Right ventricle myocardium superior (tissue), 1 donor: ENCODE data around the gene DPYD. TPM values are rescaled to one million over a fixed set of nuclear protein-coding genes. Genes with fewer than 3 reads are reported as not detected.

Source experiments
- ATAC-seq: fragments of 200-7000 bp; cut with Tn5 transposase; one replicate; pipeline ENCODE4 v1.9.1; 2020; ENCODE audit warnings: mild to moderate bottlenecking; ENCODE audit not compliant: poor library complexity
- DNase-seq: peaks from one replicate; pipeline ENCODE4 v3.0.0-alpha.2; 2020
- intact Hi-C: fragments of 100-400 bp; cut with DNase I; formaldehyde crosslinking; loops from one replicate; pipeline ENCODE4 v1.11.2; 2022
- total RNA-seq: library from RNA; stranded (reverse); fragmentation: NEBNext Ultra II Directional; extraction: Animal tissue kit (Norgen Biotek cat#: 25700); gene quantifications from one replicate; pipeline ENCODE4 v1.2.1, GENCODE V29; 2021
- donor health status: DM: no; HTN: yes; CAD: no; lungs with severe emphysema.

Gene DPYD
- total RNA-seq, 1 donor from 2014 or later, result 10.3 TPM

- ATAC-seq (no peak), DNase-seq (no peak)
- intact Hi-C loops, result no loop called here
Observed at GRCh38 chr1:97806996-97807520, 113.8 kb downstream of the DPYD start.

DNA sequence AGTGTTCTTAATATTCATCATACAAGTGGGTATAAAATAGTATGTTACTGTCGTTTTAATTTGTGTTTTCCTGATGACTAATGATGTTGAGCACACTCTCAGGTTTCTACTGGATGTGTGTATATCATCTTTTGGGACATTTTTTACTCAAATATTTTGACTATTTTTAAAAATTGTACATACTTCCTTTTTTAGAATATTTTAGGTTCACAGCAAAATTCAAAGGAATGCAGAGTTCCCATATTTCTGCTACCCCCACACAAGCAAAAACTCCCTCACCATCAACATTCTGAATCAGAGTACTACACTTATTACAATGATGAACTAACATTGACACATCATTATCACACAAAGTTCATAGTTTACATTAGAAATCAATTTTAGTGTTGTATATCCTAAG, 114.5 kb downstream of the DPYD start:
- intact Hi-C loops, result no loop called here
- ATAC-seq, result no peak
- no peak for DNase-seq

- intact Hi-C loops, result no loop called here
- DNase-seq (no peak), ATAC-seq (peak; percentile 73)
Observed at GRCh38 chr1:97805093-97805492, 115.7 kb downstream of the DPYD start.

- no peak for DNase-seq
- intact Hi-C loops, result no loop called here
- ATAC-seq, result no peak
Observed at GRCh38 chr1:97803026-97803425, 117.8 kb downstream of the DPYD start.

GRCh38 chr1:97802011-97802410, 118.8 kb downstream of the DPYD start:
- ATAC-seq, result peak; percentile 45
- no peak for DNase-seq
- intact Hi-C loops, result no loop called here

GRCh38 chr1:97797403-97798183, 123.2 kb downstream of the DPYD start:
- ATAC-seq, result peak; percentile 92
- DNase-seq, result no peak
- intact Hi-C loops, result no loop called here

DNA sequence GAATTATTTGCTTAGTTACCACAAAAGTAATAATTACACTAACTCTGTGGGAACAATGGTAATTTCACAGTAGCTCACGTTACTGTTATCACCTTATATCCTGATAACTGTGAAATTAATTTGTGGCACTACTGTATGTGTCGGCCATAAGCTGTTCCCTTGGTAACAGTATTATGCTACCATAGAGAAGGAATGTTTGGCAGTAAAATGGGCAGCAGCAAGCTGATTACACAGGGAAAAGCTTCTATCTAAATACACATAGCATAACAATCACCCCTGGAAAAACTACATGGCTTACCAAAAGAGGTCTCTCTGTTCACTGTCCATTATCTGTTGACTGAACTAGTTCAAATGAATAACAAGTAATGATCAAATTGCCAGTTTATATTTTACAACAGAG, 124.1 kb downstream of the DPYD start:
- no peak for DNase-seq
- intact Hi-C loops, result no loop called here
- ATAC-seq, result peak; percentile 61

DNA sequence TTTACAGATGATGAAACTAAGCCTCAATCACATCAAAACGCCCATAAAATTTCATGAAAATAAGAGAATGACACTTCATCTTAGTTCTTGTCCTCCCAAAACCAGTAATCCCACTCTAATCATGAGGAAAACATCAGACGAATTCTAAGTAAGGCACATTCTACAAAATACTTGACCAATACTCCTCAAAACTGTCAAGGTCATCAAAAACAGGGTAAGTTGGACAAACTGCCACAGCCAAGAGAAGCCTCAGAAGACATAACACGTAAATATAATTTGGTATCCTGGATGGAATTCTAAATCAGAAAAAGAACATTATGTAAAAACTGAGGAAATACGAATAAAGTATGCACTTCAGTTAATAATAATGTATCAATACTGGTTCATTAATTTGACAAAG, 128.2 kb downstream of the DPYD start:
- intact Hi-C loops, result no loop called here
- DNase-seq, result no peak
- ATAC-seq, result no peak

DNA sequence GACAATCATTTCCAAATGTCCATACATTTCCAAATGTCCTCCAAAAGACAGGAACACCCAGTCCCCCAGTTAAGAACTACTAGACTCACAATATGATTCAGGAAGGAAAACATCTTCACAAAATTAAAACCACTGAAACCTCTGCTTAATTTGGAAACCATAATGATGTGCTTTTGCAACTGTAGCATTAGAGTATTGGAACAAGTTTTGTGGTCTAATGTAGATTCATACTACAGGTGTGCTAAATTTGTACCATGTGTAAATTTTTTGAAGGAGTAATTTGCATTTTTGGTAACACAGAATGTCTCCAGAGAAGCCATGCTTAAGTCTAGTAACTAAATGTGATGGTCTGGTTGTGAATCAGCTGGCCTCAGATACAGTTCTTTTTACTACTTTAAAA, 129.6 kb downstream of the DPYD start:
- intact Hi-C loops, result no loop called here
- no peak for ATAC-seq

GRCh38 chr1:97787231-97787630, 133.6 kb downstream of the DPYD start:
- DNase-seq, result no peak
- ATAC-seq, result no peak
- intact Hi-C loops, result no loop called here

More for the DNA sequence above, 129.6 kb downstream of the DPYD start:
- no peak for DNase-seq

DNA sequence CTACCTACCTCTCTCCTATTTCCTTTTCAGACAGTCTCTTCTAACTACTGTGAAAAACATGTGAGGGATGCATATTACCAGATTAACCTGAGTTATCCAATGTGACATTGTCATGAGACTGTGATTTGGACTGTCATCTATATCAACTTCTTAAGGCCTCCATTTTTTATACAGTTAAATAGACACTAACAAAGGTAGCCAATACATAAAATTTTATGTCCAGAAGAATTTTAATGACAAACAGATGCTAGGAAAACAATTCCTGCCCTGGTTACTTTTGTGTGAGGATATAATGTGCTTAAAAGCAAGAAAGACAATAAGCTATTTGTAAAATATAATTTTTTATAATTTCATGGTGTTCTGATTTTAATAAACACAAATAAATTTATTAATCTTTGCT, 136.2 kb downstream of the DPYD start:
- ATAC-seq, result no peak
- intact Hi-C loops, result no loop called here
- DNase-seq, result no peak

DNA sequence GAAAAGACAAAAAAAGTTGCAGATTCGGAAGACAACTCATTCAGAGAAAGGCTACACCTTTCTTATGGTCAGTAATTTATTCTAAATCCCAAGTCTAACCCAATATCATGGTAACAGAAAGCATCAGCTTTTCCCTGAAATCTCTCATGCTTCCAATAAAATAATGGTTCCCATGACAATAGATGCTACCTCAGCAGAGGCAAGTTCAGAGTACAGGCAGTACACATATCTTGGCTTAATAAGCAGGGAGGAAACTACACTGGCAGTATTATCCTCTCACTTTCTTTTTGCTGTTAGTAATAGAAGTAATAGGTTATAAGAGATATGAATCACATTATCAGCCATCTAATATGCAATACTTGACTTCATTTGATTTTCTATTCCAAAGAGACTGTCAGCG, 137.1 kb downstream of the DPYD start:
- no peak for ATAC-seq
- no peak for DNase-seq
- intact Hi-C loops, result no loop called here

DNA sequence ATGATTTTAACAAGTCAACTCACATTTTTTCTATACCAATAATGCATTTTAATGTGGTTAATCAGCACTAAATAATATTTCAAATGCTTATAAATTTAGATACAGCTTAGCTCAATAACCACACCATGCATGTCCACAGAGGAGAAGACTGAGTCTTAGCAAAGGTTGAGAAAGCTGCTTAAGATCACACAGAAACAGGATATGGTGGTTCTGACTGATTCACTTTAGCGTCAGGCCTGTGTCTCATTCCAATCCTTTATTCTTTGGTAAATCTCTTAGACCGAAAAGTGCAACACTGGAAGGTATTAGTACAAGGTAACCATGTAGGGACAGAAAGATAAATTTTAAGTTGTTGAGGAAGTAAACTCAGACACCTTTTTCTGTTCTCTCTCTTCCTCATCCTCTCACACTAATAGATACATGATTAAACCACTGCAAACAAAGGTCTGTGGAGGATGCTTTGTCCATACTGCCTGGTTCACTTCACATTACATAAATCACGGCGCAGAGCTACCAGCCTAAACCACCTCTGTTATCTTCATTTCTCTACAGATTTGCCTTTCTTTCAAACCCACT, 139.0 kb downstream of the DPYD start:
- ATAC-seq (no peak), DNase-seq (no peak)
- intact Hi-C loops, result no loop called here

DNA sequence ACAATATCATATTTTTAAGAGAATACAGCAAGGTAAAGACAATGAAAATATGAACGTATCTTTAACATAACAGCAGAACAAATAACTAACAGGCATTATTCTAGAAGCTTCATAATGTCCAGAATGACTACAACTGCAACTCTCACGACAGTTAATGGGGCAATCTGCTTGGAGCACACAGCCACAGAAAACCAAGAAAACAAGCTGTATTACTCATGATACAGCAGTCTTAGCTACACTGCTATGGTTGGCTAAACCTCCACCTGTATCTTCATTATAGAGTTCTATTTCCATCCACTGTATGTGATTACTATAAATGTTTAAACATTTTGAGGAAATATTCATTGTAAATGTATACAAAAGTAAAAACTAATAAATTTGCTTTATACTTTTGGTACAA, 139.9 kb downstream of the DPYD start:
- ATAC-seq, result no peak
- DNase-seq, result no peak
- intact Hi-C loops, result no loop called here

DNA sequence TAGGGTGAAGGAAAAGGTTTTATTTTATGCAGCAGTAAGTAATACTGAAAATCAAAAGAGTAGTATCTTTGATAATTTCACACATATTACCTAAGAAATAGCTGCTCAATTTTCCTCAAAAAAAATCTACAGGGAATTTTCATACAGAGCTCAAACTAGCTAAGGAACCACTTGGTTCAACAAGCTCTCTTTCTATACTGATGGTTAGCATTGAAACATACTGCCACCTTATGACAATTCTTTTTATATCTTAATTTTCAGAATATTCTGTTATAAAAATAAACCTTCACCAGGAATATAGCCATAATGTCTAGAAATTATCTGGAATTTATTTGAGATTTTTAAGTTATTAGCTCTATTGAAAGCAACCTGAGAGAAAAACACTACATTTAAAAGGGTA, 142.1 kb downstream of the DPYD start:
- ATAC-seq (no peak), DNase-seq (no peak)
- intact Hi-C loops, result no loop called here

DNA sequence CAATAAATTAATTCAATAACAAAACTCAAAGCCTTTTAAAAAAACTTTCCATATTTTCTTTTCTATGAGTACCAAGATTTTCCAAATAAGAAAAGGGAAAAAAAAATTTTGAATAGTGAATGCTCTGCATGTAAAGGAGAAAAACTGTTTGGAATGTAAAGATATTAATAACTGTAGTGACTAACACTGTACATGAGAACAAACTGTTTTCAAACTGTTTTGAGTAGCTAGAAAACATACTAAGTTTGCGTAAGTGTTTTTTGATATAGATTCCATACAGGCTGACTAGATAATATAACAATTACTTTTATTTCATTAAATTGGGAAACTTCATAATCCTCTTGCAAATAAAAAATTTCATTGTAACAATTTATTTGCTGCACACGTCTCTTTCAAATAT, 150.5 kb downstream of the DPYD start:
- DNase-seq, result no peak
- ATAC-seq, result no peak
- intact Hi-C loops, result no loop called here

DNA sequence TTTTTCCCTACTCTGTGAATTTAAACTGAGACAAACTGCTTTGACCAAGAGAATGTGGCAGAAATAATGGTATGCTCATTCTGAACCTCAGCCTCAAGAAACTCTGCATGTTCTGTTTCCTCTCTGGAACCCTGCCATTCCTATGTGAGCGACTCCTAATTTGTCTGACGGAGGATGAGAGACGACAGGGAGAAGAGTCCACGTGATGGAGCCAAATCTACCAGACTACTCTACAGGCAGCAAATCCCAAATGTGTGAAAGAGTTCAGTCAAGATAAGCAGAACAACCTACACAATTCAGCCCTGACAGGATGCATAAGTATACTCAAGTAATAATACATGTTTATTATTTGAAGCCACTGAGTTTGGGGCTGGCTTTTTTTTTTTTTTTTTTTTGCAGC, 153.5 kb downstream of the DPYD start:
- DNase-seq (no peak), ATAC-seq (no peak)
- intact Hi-C loops, result no loop called here

DNA sequence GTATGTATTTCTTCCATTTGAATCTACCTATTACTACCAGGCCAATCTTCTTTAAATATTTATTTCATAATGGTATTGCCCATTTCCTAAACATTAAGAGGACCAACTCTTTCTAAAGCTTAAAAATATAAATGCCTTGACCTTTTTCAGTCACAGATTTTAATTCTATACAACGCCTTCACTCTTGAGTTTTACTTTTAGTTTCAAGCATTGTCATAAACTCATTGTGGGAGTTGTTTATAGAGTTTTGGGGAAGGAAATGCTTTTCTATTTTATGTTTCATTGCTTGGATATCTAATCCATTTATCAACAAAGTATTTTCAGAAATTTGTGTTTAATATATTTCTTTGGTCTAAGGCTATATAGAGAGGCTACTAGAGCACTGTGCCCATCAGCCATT, 155.8 kb downstream of the DPYD start:
- ATAC-seq (no peak), DNase-seq (no peak)
- intact Hi-C loops, result no loop called here

GRCh38 chr1:97761637-97762036, 159.2 kb downstream of the DPYD start:
- DNase-seq (no peak), ATAC-seq (no peak)
- intact Hi-C loops, result no loop called here

- no peak for ATAC-seq
Observed at GRCh38 chr1:97759078-97759477, 161.8 kb downstream of the DPYD start.

More at GRCh38 chr1:97759078-97759477, 161.8 kb downstream of the DPYD start:
- intact Hi-C loops, result no loop called here
- no peak for DNase-seq
